IPS-15b (cell line): ENCODE measurements around the gene CDC26.

Experiments used
- H3K27me3 ChIP-seq: one replicate; pipeline ENCODE4 v1.6.1; 2013; ENCODE audit warnings: low read length; ENCODE audit not compliant: control insufficient read depth, insufficient read depth
- H3K36me3 ChIP-seq: one replicate; pipeline ENCODE4 v1.6.1; 2013; ENCODE audit warnings: low read length; ENCODE audit not compliant: control insufficient read depth, insufficient read depth
- H3K4me1 ChIP-seq: one replicate; pipeline ENCODE4 v1.6.1; 2013; ENCODE audit warnings: mild to moderate bottlenecking, low read length; ENCODE audit not compliant: control insufficient read depth, insufficient read depth
- H3K4me3 ChIP-seq: one replicate; pipeline ENCODE4 v1.5.1; 2013; ENCODE audit warnings: low read depth, low read length
- H3K9ac ChIP-seq: one replicate; pipeline ENCODE4 v1.6.1; 2013; ENCODE audit warnings: low read depth, mild to moderate bottlenecking, low read length
- H3K9me3 ChIP-seq: one replicate; pipeline ENCODE4 v1.6.1; 2013; ENCODE audit warnings: mild to moderate bottlenecking, low read length; ENCODE audit not compliant: control insufficient read depth, insufficient read depth

Gene CDC26

DNA sequence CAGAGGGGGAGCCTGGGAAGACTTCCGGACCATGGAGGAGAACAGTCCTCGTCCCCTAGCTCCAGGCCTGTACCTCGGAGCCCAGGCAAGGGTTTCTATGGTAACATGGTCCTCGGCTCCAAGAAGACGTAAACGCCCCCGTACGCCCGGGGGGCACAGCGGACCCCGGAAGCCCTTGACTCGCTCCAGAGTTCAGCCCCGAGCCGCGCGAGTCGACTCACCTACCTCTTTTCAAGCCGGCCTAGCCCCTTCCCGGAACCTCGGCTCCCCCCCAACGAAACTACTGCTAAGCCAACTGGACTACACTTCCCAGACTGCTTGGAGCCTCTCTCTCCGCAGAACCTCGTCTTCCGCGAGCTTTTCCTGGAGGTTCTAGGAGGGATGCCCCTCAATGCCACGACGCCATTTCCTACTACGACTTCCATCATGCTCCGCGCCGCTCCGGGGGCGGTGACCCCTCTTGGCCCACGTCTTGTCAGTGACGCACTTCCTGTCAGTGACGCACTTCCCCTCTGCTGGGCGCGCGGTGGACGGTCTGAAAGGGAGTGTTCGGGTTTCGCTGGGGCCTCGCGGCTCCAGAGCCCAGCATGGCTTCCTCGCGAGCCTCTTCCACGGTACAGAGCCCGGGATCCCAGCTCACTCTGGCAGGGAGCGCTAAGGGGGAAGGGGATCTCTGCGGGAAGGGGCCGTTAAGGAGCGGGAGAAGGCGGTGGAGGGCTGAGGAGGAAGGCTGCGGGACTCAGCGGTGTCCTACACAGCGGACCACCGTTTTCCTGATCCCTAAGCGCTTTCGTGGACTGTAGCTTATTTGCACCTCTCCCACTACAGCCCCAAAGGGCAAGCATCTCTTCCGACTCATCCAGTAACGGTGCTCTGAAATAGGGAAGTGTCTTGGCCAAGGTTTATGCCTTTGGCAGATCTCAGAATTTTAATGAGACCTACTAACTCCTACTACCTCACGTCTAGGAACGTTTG, at the start of gene CDC26, which contains the start of gene PRPF4:
TSS of gene CDC26 (minus strand) at position 416 of the 975 bp plus-strand sequence. CDS start 3,065 bp downstream, outside the sequence.
TSS of gene PRPF4 (plus strand) at position 502 of the 975 bp plus-strand sequence. CDS start at position 588, 86 bp downstream.
- Histone ChIP-seq H3K27me3 (no peaks in the 10 kb centered on the region), H3K9ac (peak within 1 kb of the TSS; percentile 97), H3K9me3 (no peaks in the 10 kb centered on the region), H3K4me1 (peaks cover 3% of the 10 kb centered on the region), H3K36me3 (peaks cover 15% of the 10 kb centered on the region), H3K4me3 (peak within 1 kb of the TSS; percentile 93)

DNA sequence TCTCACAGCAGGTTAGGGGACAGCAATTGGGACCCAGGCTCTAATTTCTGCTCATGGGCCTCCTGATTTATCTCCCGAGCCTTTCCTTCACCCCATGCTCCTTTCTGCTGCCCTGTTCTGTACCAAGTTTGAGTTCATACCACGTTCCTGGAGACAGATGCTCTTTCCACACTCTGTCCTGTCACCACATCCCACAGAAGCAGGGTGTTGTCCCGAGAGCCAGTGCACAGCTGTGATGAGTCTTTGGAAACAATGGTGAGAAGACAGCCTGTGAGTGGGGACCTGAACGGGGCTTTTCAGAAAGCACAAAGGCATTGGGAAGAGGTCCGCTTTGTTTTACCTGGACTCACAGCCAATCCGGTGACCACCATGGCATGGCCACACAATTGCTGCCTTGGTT, 47.3 kb upstream of the CDC26 start:
- no peaks in the 10 kb centered on the region for H3K9me3 ChIP-seq
- H3K9ac ChIP-seq: no peak overlapping the region
- H3K4me1 ChIP-seq: no peaks in the 10 kb centered on the region
- no peaks in the 10 kb centered on the region for H3K36me3 ChIP-seq
- no peak overlapping the region for H3K4me3 ChIP-seq
- no peaks in the 10 kb centered on the region for H3K27me3 ChIP-seq

DNA sequence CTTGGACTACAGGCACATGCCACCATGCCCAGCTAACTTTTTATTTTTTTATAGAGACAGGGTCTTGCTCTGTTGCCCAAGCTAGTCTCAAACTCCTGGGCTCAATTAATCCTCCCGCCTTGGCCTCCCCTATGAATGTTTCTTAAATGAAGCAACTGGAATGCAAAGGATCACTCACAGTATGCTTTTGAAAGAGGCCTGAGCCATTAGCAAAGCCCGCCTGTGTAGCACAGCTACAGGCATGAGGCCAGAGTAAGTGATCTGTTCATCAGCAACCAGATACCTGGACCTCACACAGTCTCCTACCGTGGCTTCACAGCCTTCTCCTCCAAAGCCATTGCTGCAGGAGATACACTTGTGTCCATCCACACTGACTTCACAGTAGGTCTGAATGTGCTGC, 44.7 kb upstream of the CDC26 start:
- no peaks in the 10 kb centered on the region for H3K4me1 ChIP-seq
- no peaks in the 10 kb centered on the region for H3K36me3 ChIP-seq
- H3K27me3 ChIP-seq: no peaks in the 10 kb centered on the region
- no peaks in the 10 kb centered on the region for H3K9me3 ChIP-seq
- no peak overlapping the region for H3K9ac ChIP-seq
- H3K4me3 ChIP-seq: no peak overlapping the region

DNA sequence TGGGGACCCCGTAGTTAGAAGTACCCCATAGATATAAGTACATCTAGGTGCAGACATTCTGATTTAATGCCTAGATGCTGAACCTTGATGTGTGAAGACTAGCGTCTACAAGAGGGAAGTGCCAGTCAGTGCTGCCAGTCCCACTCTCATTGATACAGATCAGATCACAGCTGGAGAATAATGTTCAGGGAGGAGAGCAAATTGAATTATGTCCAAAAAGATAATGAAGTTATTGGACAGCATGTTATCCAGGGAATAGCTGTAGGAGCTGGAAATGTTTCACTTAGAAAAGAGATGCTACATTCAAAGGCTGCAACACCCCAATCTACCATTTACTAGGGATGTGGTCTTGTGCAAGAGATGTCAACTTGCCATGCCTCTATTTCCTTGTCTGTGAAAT, 43.7 kb upstream of the CDC26 start:
- Histone ChIP-seq H3K4me3 (no peak overlapping the region), H3K36me3 (no peaks in the 10 kb centered on the region), H3K9ac (no peak overlapping the region), H3K9me3 (no peaks in the 10 kb centered on the region), H3K4me1 (no peaks in the 10 kb centered on the region), H3K27me3 (no peaks in the 10 kb centered on the region)

DNA sequence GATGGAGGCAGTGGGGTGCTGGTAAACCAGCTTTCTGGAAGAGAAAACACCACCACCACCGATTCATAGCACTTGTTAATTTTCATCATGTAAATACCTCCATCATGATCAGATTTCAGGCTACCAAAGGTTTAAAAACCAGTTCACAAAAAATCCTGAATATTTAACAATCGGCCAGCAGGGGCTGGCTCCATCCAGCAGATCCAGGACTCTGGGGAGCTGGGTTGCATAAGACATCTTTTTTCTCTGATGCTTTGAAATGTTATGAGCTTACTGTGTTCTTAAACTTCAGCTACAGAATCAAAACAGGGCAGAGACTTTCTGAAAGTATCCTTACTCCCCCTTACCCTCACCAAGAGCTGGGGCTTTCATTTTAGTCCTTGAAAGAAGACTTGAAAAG, 42.4 kb upstream of the CDC26 start:
- Histone ChIP-seq H3K4me1 (no peaks in the 10 kb centered on the region), H3K4me3 (no peak overlapping the region), H3K36me3 (no peaks in the 10 kb centered on the region), H3K27me3 (no peaks in the 10 kb centered on the region), H3K9me3 (no peaks in the 10 kb centered on the region), H3K9ac (no peak overlapping the region)

DNA sequence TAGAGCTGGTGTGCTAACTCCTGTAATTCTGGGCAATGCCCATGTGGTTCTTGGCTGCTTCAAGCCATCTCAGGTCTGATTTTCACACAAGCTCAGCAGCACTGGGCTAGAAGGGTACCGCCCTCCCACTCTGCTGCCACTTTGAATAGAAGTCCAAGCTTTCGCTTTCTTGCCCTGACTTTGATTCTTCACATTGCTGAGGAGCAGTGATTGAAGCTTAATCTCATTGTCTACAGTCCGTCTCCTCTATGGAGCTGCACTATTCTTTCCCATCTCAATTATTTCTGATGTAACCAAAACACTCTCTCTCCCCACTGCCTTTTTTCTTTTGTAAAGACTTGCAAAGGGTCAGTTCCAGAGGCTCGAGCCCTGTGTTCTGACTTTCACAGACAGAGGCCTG, 40.7 kb upstream of the CDC26 start:
- Histone ChIP-seq H3K27me3 (no peaks in the 10 kb centered on the region), H3K4me1 (no peaks in the 10 kb centered on the region), H3K36me3 (no peaks in the 10 kb centered on the region), H3K4me3 (no peak overlapping the region), H3K9ac (no peak overlapping the region), H3K9me3 (no peaks in the 10 kb centered on the region)

DNA sequence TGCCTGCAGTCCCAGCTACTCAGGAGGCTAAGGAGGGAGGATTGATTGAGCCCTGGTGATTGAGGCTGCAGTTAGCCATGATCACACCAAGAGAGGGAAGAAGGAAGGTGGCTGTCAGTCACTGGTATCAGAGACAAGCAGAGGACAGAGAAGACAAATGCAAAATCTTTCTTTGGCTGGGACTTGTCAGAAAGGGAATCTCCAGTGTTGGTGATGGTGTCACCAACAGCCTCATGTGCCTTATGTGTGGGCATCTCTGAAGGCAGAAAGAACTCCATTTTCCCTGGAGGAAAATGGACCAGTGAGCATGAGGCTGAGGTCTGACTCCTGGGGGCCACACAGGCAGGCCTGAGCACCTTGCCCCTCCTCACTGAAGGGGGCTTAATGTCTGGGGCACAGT, 39.9 kb upstream of the CDC26 start:
- no peaks in the 10 kb centered on the region for H3K36me3 ChIP-seq
- H3K9ac ChIP-seq: no peak overlapping the region
- no peaks in the 10 kb centered on the region for H3K27me3 ChIP-seq
- H3K9me3 ChIP-seq: no peaks in the 10 kb centered on the region
- no peaks in the 10 kb centered on the region for H3K4me1 ChIP-seq
- no peak overlapping the region for H3K4me3 ChIP-seq

DNA sequence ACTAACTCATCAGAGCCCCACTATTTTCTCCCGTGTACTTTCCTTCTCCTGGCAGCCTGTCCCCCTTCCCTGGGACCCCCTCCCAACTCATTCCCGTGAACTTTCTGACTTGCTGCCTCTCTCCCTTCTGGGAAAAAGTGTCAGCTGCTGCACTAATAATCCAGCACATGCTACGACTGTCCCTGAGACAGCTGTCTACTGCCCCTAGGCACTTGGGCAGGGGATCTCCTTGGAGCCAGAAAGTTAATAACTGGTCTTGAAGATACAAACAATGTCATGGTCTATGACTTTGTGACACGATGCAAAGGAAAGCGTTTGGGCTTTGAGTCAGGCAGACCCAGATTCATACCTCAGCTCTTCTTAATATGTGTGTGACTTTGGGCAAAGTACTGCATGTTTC, 37.9 kb upstream of the CDC26 start:
- no peaks in the 10 kb centered on the region for H3K27me3 ChIP-seq

DNA sequence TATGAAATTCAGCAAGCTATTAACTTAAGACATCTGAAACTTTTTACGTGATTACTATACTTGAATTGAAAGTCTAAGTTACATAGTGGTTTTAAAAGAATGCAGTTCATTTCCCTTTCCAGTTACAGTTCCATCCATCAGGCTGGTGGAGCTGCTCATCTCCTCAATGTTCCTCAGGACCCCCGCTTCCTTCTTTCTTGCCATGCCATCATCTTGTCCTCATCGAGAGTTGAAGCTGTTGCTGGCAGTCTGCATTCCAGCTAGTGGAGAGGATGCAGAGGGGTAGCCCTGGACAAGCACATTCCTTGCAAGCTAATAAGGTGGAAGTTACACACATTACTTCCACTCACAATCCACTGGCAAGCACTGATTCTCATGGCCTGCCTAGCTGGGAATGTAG, 36.6 kb upstream of the CDC26 start:
- no peaks in the 10 kb centered on the region for H3K27me3 ChIP-seq
- H3K4me1 ChIP-seq: no peaks in the 10 kb centered on the region
- H3K9ac ChIP-seq: no peak overlapping the region
- no peaks in the 10 kb centered on the region for H3K9me3 ChIP-seq
- H3K36me3 ChIP-seq: no peaks in the 10 kb centered on the region
- H3K4me3 ChIP-seq: no peak overlapping the region

More for the DNA sequence above, 37.9 kb upstream of the CDC26 start:
- Histone ChIP-seq H3K36me3 (no peaks in the 10 kb centered on the region), H3K4me1 (no peaks in the 10 kb centered on the region), H3K9ac (no peak overlapping the region), H3K4me3 (no peak overlapping the region), H3K9me3 (no peaks in the 10 kb centered on the region)

DNA sequence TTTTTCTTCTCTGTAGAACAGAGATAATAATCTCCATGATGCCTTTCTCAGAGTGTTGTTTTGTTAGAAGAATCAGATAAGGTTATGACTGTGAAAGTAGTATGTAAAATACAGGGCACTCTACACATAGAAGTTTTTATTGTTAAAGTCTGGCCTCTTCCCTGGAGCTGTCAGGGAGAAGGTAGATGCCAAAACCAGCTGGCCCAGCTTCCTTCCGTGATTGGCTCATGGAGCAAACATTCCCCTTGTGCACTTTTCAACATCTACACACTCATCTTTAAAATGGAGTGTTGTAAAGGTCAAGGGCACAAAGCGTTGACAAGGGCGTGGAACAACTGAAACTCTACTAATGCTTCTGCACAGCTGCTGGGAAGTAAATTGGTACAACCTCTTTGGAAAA, 35.2 kb upstream of the CDC26 start:
- Histone ChIP-seq H3K4me1 (no peaks in the 10 kb centered on the region), H3K9ac (no peak overlapping the region), H3K27me3 (no peaks in the 10 kb centered on the region), H3K36me3 (no peaks in the 10 kb centered on the region), H3K4me3 (no peak overlapping the region), H3K9me3 (no peaks in the 10 kb centered on the region)

DNA sequence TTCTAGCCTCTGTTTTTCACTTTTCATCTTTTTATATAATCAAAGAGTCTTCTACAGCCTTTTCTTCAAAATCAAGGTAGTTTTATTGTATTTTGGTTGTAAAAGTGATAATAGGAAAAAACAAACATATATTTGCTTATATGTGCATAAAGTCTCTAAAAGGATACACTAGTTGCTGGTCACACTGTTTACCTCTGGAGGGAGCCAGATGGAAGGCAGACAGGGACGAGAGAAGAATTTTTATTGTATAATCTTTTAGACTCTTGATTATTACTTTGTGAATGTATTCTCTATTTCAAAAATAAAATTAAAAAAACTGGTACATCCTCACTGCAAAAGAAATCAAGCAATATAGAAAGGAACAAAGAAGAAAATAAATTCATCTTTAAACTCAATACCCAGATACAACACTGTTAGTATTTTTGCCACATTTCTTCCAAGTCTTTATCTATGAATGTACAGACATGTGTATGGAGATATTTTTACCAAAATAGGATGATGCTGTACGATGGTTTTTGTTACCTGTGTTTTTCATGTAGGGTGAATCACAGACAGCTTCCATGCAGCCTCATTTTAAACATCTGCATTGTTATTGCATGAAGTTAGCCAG, 33.9 kb upstream of the CDC26 start:
- Histone ChIP-seq H3K4me3 (no peak overlapping the region), H3K9me3 (no peaks in the 10 kb centered on the region), H3K27me3 (no peaks in the 10 kb centered on the region), H3K36me3 (no peaks in the 10 kb centered on the region), H3K9ac (no peak overlapping the region), H3K4me1 (no peaks in the 10 kb centered on the region)
